Neural cell (in vitro differentiated cells): ENCODE data around the gene MPPED1. TPM values are rescaled to one million over a fixed set of nuclear protein-coding genes. Genes with fewer than 3 reads are reported as not detected.

ENCODE experiments used
- H2AFZ ChIP-seq: fragments of 200-600, 300-800 bp; sonication (generic), shearing (Covaris generic); 2 replicates; pipeline ENCODE4 v1.6.0; 2014; ENCODE audit warnings: low read depth, mild to moderate bottlenecking, antibody characterized with exemption, low read length, moderate library complexity
- H3F3A ChIP-seq: fragments of 200-600 bp; shearing (Covaris generic); 2 replicates; pipeline ENCODE4 v1.6.1; 2016; ENCODE audit warnings: mild to moderate bottlenecking, moderate library complexity, mixed read lengths, antibody characterized with exemption, low read length; ENCODE audit not compliant: insufficient read depth, poor library complexity, severe bottlenecking
- H3K27ac ChIP-seq: fragments of 200-600, 300-800 bp; sonication (generic), shearing (Covaris generic); 2 replicates; pipeline ENCODE4 v1.5.1; 2014; ENCODE audit warnings: mild to moderate bottlenecking, low read length, moderate library complexity
- H3K27me3 ChIP-seq: fragments of 300-800, 200-600 bp; sonication (generic), shearing (Covaris generic); 2 replicates; pipeline ENCODE4 v1.6.0; 2014; ENCODE audit warnings: mild to moderate bottlenecking, low read depth, low read length, moderate library complexity; ENCODE audit not compliant: insufficient read depth
- H3K36me3 ChIP-seq: fragments of 300-800, 200-600 bp; sonication (generic), shearing (Covaris generic); 2 replicates; pipeline ENCODE4 v1.5.1; 2014; ENCODE audit warnings: mild to moderate bottlenecking, antibody characterized with exemption, low read length, moderate library complexity; ENCODE audit not compliant: insufficient read depth
- H3K4me2 ChIP-seq: fragments of 300-800, 200-600 bp; sonication (generic), shearing (Covaris generic); 2 replicates; pipeline ENCODE4 v1.6.0; 2014; ENCODE audit warnings: mild to moderate bottlenecking, low read length
- H3K4me3 ChIP-seq: fragments of 300-800, 200-600 bp; sonication (generic), shearing (Covaris generic); 2 replicates; pipeline ENCODE4 v1.5.1; 2014; ENCODE audit warnings: mild to moderate bottlenecking, low read length, moderate library complexity
- H3K79me2 ChIP-seq: fragments of 200-600 bp; shearing (Covaris generic); replicated peaks from 2 replicates; pipeline ENCODE4 v1.6.0; 2014; ENCODE audit warnings: mild to moderate bottlenecking, low read length, moderate library complexity; ENCODE audit not compliant: insufficient read depth
- H3K9ac ChIP-seq: fragments of 300-800, 200-600 bp; sonication (generic), shearing (Covaris generic); 2 replicates; pipeline ENCODE4 v1.6.1; 2016; ENCODE audit warnings: mild to moderate bottlenecking, low read length, mixed read lengths
- H3K9me2 ChIP-seq: fragments of 200-600 bp; shearing (Covaris generic); 2 replicates; pipeline ENCODE4 v1.6.1; 2016; ENCODE audit warnings: mild to moderate bottlenecking, low read length, mixed read lengths; ENCODE audit not compliant: insufficient read depth
- H3K9me3 ChIP-seq: fragments of 200-600, 300-800 bp; sonication (generic), shearing (Covaris generic); 2 replicates; pipeline ENCODE4 v1.6.1; 2016; ENCODE audit warnings: mild to moderate bottlenecking, mixed run types, low read length, moderate library complexity, mixed read lengths
- H4K20me1 ChIP-seq: fragments of 200-600 bp; shearing (Covaris generic); 2 replicates; pipeline ENCODE4 v1.6.1; 2016; ENCODE audit warnings: mild to moderate bottlenecking, mixed run types; ENCODE audit not compliant: insufficient read depth
- EP300 ChIP-seq: fragments of 450-650 bp; conservative IDR thresholded peaks from 2 replicates; pipeline ENCODE4 v1.6.1; 2014; ENCODE audit warnings: antibody characterized with exemption, mild to moderate bottlenecking, moderate library complexity; ENCODE audit not compliant: poor library complexity, severe bottlenecking
- EZH2 ChIP-seq: fragments of 200-600, 300-800 bp; shearing (Covaris generic), sonication (generic); IDR thresholded peaks from 2 replicates; pipeline ENCODE4 v1.6.1; 2014; ENCODE audit warnings: antibody characterized with exemption, low read length, borderline replicate concordance, mild to moderate bottlenecking; ENCODE audit not compliant: insufficient read depth, poor library complexity, severe bottlenecking
- MXI1 ChIP-seq: fragments of 450-650 bp; conservative IDR thresholded peaks from 2 replicates; pipeline ENCODE4 v1.6.1; 2014; ENCODE audit warnings: antibody characterized with exemption, mild to moderate bottlenecking; ENCODE audit not compliant: poor library complexity, severe bottlenecking
- POLR2AphosphoS5 ChIP-seq: IDR thresholded peaks from 2 replicates; pipeline ENCODE4 v1.6.1; 2012
- RAD21 ChIP-seq: fragments of 450-650 bp; conservative IDR thresholded peaks from 2 replicates; pipeline ENCODE4 v1.6.1; 2014; ENCODE audit warnings: antibody characterized with exemption, mild to moderate bottlenecking, moderate library complexity
- SMC3 ChIP-seq: fragments of 450-650 bp; conservative IDR thresholded peaks from 2 replicates; pipeline ENCODE4 v1.6.1; 2014; ENCODE audit warnings: antibody characterized with exemption, mild to moderate bottlenecking, moderate library complexity; ENCODE audit not compliant: poor library complexity
- TAF1 ChIP-seq: IDR thresholded peaks from 2 replicates; pipeline ENCODE4 v1.6.1; 2012; ENCODE audit warnings: low read depth
- polyA plus RNA-seq: library from polyadenylated mRNA; depleted of rRNA; stranded (reverse); fragments of >200 nt; gene quantifications from 2 replicates; pipeline ENCODE4 v1.2.3, GENCODE V29; 2014
- TF ChIP-seq, protein P1 (sequence below): fragments of 450-650 bp; IDR thresholded peaks from 2 replicates; pipeline ENCODE4 v1.5.1; 2014; ENCODE audit warnings: antibody characterized with exemption, mild to moderate bottlenecking, moderate library complexity; ENCODE audit not compliant: poor library complexity, severe bottlenecking
- TF ChIP-seq, protein P2 (sequence below): IDR thresholded peaks from 2 replicates; pipeline ENCODE4 v1.6.1; 2012; ENCODE audit warnings: borderline replicate concordance

Gene MPPED1
- polyA plus RNA-seq, 1 donor from 2014 or later = 33.4 TPM

DNA sequence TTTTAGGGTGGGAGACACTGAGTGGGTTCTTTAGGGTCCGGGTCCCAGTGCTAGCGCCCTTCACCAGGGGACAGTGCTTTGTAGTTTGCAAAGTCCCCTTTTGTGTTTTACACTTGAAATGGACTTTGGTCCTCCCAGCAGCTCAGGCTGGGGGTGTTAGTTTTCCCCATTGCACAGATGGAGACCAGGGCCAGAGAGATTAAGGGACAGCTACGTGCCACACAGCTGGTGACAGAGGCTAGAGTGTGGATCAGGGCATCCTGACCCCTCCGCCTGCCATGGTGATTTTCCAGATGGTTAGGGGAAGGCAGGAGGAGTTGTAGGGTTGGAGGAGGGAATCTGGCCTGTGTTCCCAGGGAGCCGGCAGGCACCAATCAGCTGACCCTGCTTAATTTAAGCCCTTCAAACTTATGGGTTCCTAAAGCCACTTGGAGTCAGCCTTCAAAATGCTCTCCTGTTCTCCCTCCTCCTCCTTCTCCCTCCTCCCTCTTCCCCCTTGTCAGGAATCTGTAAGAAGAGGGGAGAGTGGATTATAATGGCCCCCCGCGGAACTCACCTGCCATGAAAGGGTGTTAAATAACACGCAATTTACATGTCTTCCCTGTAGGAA is 22.5 kb upstream of the MPPED1 start:
- H3K79me2 ChIP-seq = no peaks in the 10 kb centered on the region
- H3F3A ChIP-seq = no peaks in the 10 kb centered on the region
- no peaks in the 10 kb centered on the region for H3K9me3 ChIP-seq
- H3K4me3 ChIP-seq = no peak overlapping the region
- no peaks in the 10 kb centered on the region for H4K20me1 ChIP-seq
- no peak overlapping the region for H3K9ac ChIP-seq
- no peaks in the 10 kb centered on the region for H3K9me2 ChIP-seq
- no peak overlapping the region for H2AFZ ChIP-seq
- TF ChIP-seq MXI1 (no peak), EP300 (no peak), POLR2AphosphoS5 (no peak), RAD21 (no peak), SMC3 (no peak), EZH2 (no peak), TAF1 (no peak)
- TF ChIP-seq, protein P1, sequence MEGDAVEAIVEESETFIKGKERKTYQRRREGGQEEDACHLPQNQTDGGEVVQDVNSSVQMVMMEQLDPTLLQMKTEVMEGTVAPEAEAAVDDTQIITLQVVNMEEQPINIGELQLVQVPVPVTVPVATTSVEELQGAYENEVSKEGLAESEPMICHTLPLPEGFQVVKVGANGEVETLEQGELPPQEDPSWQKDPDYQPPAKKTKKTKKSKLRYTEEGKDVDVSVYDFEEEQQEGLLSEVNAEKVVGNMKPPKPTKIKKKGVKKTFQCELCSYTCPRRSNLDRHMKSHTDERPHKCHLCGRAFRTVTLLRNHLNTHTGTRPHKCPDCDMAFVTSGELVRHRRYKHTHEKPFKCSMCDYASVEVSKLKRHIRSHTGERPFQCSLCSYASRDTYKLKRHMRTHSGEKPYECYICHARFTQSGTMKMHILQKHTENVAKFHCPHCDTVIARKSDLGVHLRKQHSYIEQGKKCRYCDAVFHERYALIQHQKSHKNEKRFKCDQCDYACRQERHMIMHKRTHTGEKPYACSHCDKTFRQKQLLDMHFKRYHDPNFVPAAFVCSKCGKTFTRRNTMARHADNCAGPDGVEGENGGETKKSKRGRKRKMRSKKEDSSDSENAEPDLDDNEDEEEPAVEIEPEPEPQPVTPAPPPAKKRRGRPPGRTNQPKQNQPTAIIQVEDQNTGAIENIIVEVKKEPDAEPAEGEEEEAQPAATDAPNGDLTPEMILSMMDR = no peak
- TF ChIP-seq, protein P2, sequence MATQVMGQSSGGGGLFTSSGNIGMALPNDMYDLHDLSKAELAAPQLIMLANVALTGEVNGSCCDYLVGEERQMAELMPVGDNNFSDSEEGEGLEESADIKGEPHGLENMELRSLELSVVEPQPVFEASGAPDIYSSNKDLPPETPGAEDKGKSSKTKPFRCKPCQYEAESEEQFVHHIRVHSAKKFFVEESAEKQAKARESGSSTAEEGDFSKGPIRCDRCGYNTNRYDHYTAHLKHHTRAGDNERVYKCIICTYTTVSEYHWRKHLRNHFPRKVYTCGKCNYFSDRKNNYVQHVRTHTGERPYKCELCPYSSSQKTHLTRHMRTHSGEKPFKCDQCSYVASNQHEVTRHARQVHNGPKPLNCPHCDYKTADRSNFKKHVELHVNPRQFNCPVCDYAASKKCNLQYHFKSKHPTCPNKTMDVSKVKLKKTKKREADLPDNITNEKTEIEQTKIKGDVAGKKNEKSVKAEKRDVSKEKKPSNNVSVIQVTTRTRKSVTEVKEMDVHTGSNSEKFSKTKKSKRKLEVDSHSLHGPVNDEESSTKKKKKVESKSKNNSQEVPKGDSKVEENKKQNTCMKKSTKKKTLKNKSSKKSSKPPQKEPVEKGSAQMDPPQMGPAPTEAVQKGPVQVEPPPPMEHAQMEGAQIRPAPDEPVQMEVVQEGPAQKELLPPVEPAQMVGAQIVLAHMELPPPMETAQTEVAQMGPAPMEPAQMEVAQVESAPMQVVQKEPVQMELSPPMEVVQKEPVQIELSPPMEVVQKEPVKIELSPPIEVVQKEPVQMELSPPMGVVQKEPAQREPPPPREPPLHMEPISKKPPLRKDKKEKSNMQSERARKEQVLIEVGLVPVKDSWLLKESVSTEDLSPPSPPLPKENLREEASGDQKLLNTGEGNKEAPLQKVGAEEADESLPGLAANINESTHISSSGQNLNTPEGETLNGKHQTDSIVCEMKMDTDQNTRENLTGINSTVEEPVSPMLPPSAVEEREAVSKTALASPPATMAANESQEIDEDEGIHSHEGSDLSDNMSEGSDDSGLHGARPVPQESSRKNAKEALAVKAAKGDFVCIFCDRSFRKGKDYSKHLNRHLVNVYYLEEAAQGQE = no peak
- H3K4me2 ChIP-seq = no peak overlapping the region
- no peaks in the 10 kb centered on the region for H3K27me3 ChIP-seq
- no peak overlapping the region for H3K27ac ChIP-seq
- H3K36me3 ChIP-seq = no peaks in the 10 kb centered on the region

DNA sequence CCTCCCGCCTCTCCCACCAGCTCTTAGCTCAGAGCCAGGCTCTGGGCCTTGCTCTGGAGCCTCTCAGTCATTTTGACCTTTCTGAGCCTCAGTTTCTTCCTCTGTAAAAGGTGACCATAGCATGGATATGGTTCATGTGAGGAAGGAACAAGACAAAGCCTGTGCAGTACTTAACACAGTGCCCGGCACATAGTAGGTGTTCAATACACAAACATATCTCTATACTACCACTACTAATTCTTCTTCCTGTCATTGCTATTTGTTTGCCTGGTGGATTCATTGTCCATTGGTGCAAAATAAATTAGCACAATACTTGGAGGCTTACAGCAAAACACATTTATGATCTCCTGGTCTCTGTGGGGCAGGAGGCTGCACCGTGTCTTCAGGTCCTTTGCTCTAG is 21.6 kb upstream of the MPPED1 start:
- no peak overlapping the region for H3K9ac ChIP-seq
- no peak overlapping the region for H2AFZ ChIP-seq
- H3K27ac ChIP-seq = no peak overlapping the region
- H3F3A ChIP-seq = no peaks in the 10 kb centered on the region
- H3K4me2 ChIP-seq = no peak overlapping the region
- no peaks in the 10 kb centered on the region for H4K20me1 ChIP-seq
- no peaks in the 10 kb centered on the region for H3K9me2 ChIP-seq
- H3K9me3 ChIP-seq = no peaks in the 10 kb centered on the region
- TF ChIP-seq, protein P1 = no peak
- TF ChIP-seq EZH2 = no peak
- TF ChIP-seq SMC3 = no peak
- TF ChIP-seq RAD21 = no peak
- TF ChIP-seq TAF1 = no peak
- TF ChIP-seq POLR2AphosphoS5 = no peak
- TF ChIP-seq, protein P2 = no peak
- TF ChIP-seq MXI1 = no peak
- no peak for TF ChIP-seq EP300
- no peaks in the 10 kb centered on the region for H3K27me3 ChIP-seq
- H3K4me3 ChIP-seq = no peak overlapping the region
- H3K36me3 ChIP-seq = no peaks in the 10 kb centered on the region
- H3K79me2 ChIP-seq = no peaks in the 10 kb centered on the region
